Loucy (cell line): ENCODE results near the gene IDH3G.

Experiments
- CTCF ChIP-seq: fragments of 200-600 bp; sonication (generic); conservative IDR thresholded peaks from 2 replicates; pipeline ENCODE4 v1.5.1; 2014; ENCODE audit warnings: mild to moderate bottlenecking, antibody characterized with exemption, low read length
- EZH2phosphoT487 ChIP-seq: fragments of 200-600 bp; IDR thresholded peaks from 2 replicates; pipeline ENCODE4 v1.6.1; 2018; ENCODE audit warnings: antibody characterized with exemption, mild to moderate bottlenecking, moderate library complexity, borderline replicate concordance

DNA sequence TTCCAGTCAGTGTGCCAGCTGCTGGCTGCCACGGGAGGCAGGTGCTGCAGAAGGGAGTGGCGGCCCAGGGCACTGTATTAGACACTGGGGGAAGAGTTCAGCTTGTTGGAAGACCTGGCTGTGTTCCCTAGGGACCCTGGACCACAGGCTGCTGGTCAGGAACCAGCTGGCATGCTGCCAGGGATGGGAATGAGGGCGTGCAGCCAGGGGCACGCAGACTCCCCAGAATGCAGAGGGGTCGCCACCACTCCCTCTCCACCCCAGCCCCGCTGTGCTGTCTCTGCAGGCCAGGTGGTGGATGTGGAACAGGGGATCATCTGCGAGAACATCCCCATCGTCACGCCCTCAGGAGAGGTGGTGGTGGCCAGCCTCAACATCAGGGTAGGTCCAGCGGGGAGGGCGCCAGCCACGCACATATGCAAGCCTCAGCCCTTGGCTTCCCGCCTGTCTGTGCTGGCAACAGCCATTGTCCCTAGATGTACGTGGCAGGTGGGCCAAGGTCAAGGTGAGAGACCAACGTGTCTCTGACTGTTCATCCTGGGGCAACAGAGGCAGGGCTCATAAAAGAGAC, 57.2 kb downstream of the IDH3G start:
- TF ChIP-seq CTCF (no peak), EZH2phosphoT487 (no peak)
